Measurements from ENCODE around the gene BPIFB2. TPM values are rescaled to one million over a fixed set of nuclear protein-coding genes. Genes with fewer than 3 reads are reported as not detected.
"Not testable (repeated sequence)": the region's sequence is repeated elsewhere in the genome, so short reads cannot be mapped to it uniquely, and the experiment has no call there.

The BPIFB2 gene
- total RNA-seq, 2 donors from 2014 or later = not detected

GRCh38 chr20:32967961-32968457 is 39.5 kb upstream of the BPIFB2 start:
- Mint-ChIP-seq H3K4me3 (no peak overlapping the region), H3K27me3 (no peaks in the 10 kb centered on the region), H3K27ac (no peak overlapping the region), H3K9me3 (no peaks in the 10 kb centered on the region), H3K36me3 (ENCODE audit: low read depth) (no peaks in the 10 kb centered on the region), H3K4me1 (peaks cover 43% of the 10 kb centered on the region)
- ATAC-seq (replicated peaks) = peak; percentile 36

- no peaks in the 10 kb centered on the region for H3K9me3 Mint-ChIP-seq
- no peak overlapping the region for H3K27ac Mint-ChIP-seq
- H3K4me1 Mint-ChIP-seq = peaks cover 41% of the 10 kb centered on the region
- peak; percentile 42 for ATAC-seq (replicated peaks)
- no peak overlapping the region for H3K4me3 Mint-ChIP-seq
- H3K27me3 Mint-ChIP-seq = no peaks in the 10 kb centered on the region
- H3K36me3 Mint-ChIP-seq (ENCODE audit: low read depth) = no peaks in the 10 kb centered on the region
These were observed 38.8 kb upstream of the BPIFB2 start for GRCh38 chr20:32968478-32969241.

- ATAC-seq (replicated peaks) = no peak
- H3K4me1 Mint-ChIP-seq = peaks cover 37% of the 10 kb centered on the region
These were observed 38.0 kb upstream of the BPIFB2 start for GRCh38 chr20:32969356-32970114.

GRCh38 chr20:32970115-32970972 is 37.2 kb upstream of the BPIFB2 start:
- H3K4me3 Mint-ChIP-seq = no peak overlapping the region
- no peaks in the 10 kb centered on the region for H3K27me3 Mint-ChIP-seq
- H3K27ac Mint-ChIP-seq = no peak overlapping the region
- ATAC-seq (replicated peaks) = no peak
- H3K9me3 Mint-ChIP-seq = peaks cover 5% of the 10 kb centered on the region
- H3K36me3 Mint-ChIP-seq (ENCODE audit: low read depth) = no peaks in the 10 kb centered on the region
- H3K4me1 Mint-ChIP-seq = peaks cover 39% of the 10 kb centered on the region

More at GRCh38 chr20:32969356-32970114, 38.0 kb upstream of the BPIFB2 start:
- Mint-ChIP-seq H3K4me3 (no peak overlapping the region), H3K27ac (no peak overlapping the region), H3K9me3 (no peaks in the 10 kb centered on the region), H3K36me3 (ENCODE audit: low read depth) (no peaks in the 10 kb centered on the region), H3K27me3 (no peaks in the 10 kb centered on the region)

- no peaks in the 10 kb centered on the region for H3K36me3 Mint-ChIP-seq (ENCODE audit: low read depth)
- H3K9me3 Mint-ChIP-seq = peaks cover 5% of the 10 kb centered on the region
- no peak overlapping the region for H3K27ac Mint-ChIP-seq
- no peak overlapping the region for H3K4me3 Mint-ChIP-seq
- ATAC-seq (replicated peaks) = no peak
- no peaks in the 10 kb centered on the region for H3K27me3 Mint-ChIP-seq
- H3K4me1 Mint-ChIP-seq = peaks cover 37% of the 10 kb centered on the region
These were observed 36.6 kb upstream of the BPIFB2 start for GRCh38 chr20:32970973-32971300.

GRCh38 chr20:32971703-32972161 is 35.8 kb upstream of the BPIFB2 start:
- H3K9me3 Mint-ChIP-seq = peaks cover 11% of the 10 kb centered on the region
- peak; percentile 16 for ATAC-seq (replicated peaks)
- H3K4me3 Mint-ChIP-seq = no peak overlapping the region
- no peaks in the 10 kb centered on the region for H3K36me3 Mint-ChIP-seq (ENCODE audit: low read depth)
- no peak overlapping the region for H3K27ac Mint-ChIP-seq
- peaks cover 40% of the 10 kb centered on the region for H3K4me1 Mint-ChIP-seq
- no peaks in the 10 kb centered on the region for H3K27me3 Mint-ChIP-seq

GRCh38 chr20:32972181-32973076 is 35.1 kb upstream of the BPIFB2 start:
- Mint-ChIP-seq H3K36me3 (ENCODE audit: low read depth) (no peaks in the 10 kb centered on the region), H3K27me3 (no peaks in the 10 kb centered on the region), H3K9me3 (peaks cover 12% of the 10 kb centered on the region), H3K4me3 (no peak overlapping the region), H3K4me1 (peaks cover 35% of the 10 kb centered on the region), H3K27ac (no peak overlapping the region)
- peak; percentile 73 for ATAC-seq (replicated peaks)

- Mint-ChIP-seq H3K27me3 (no peaks in the 10 kb centered on the region), H3K4me1 (peaks cover 29% of the 10 kb centered on the region), H3K4me3 (no peak overlapping the region), H3K36me3 (ENCODE audit: low read depth) (no peaks in the 10 kb centered on the region), H3K27ac (no peak overlapping the region), H3K9me3 (peaks cover 12% of the 10 kb centered on the region)
- no peak for ATAC-seq (replicated peaks)
These were observed 34.3 kb upstream of the BPIFB2 start for GRCh38 chr20:32973077-32973717.

- not testable (repeated sequence) for H3K36me3 Mint-ChIP-seq (ENCODE audit: low read depth); H3K27me3 Mint-ChIP-seq; ATAC-seq (replicated peaks)
- Mint-ChIP-seq H3K4me1 (peaks cover 21% of the 10 kb centered on the region), H3K9me3 (peaks cover 12% of the 10 kb centered on the region), H3K4me3 (peak overlapping the region; percentile 4), H3K27ac (peak overlapping the region; percentile 28)
These were observed 33.1 kb upstream of the BPIFB2 start for GRCh38 chr20:32974204-32975064.

GRCh38 chr20:32975121-32975520 is 32.4 kb upstream of the BPIFB2 start:
- H3K36me3 Mint-ChIP-seq (ENCODE audit: low read depth); ATAC-seq (replicated peaks); H3K27me3 Mint-ChIP-seq: not testable (repeated sequence)
- H3K4me1 Mint-ChIP-seq = peaks cover 14% of the 10 kb centered on the region
- peak overlapping the region; percentile 28 for H3K27ac Mint-ChIP-seq
- peak overlapping the region; percentile 4 for H3K4me3 Mint-ChIP-seq
- peaks cover 12% of the 10 kb centered on the region for H3K9me3 Mint-ChIP-seq

- no peak for ATAC-seq (replicated peaks)
- peak overlapping the region; percentile 11 for H3K4me3 Mint-ChIP-seq
- H3K4me1 Mint-ChIP-seq = peaks cover 13% of the 10 kb centered on the region
- H3K27ac Mint-ChIP-seq = peak overlapping the region; percentile 78
- H3K36me3 Mint-ChIP-seq (ENCODE audit: low read depth) = no peaks in the 10 kb centered on the region
- H3K27me3 Mint-ChIP-seq = no peaks in the 10 kb centered on the region
- H3K9me3 Mint-ChIP-seq = peaks cover 12% of the 10 kb centered on the region
These were observed 31.5 kb upstream of the BPIFB2 start for GRCh38 chr20:32975698-32976674.

Measured in activated T-helper 17 cell treated with anti-CD3 and anti-CD28 coated beads, Interleukin-2, amount 50 U/mL, for 72 hours (primary cell).